SK-N-SH (cell line): ENCODE measurements around the gene BCL2L11. TPM values are rescaled to one million over a fixed set of nuclear protein-coding genes. Genes with fewer than 3 reads are reported as not detected.

ENCODE experiments used
- CTCF ChIA-PET: fragments of 300-600, 350-600 bp; formaldehyde crosslinking; extraction: SDS; loops from one replicate; lab custom pipeline; 2021; lab: Yijun Ruan, JAX
- POLR2A ChIA-PET: fragments of 350-600 bp; sonication (Branson Sonifier 250); formaldehyde crosslinking; extraction: SDS; loops from one replicate; lab custom pipeline; 2020; ENCODE audit warnings: antibody characterized with exemption, inconsistent platforms; lab: Yijun Ruan, JAX
- DNase-seq: peaks from one replicate; pipeline ENCODE4 v3.0.0; 2012
- H2AFZ ChIP-seq: fragments of 200-600 bp; sonication (generic); 2 replicates; pipeline ENCODE4 v1.8.1; 2016; ENCODE audit warnings: antibody characterized with exemption, mild to moderate bottlenecking, low read depth
- H3F3A ChIP-seq: fragments of 200-600 bp; sonication (generic); replicated peaks from 2 replicates; pipeline ENCODE3; 2016; ENCODE audit warnings: antibody characterized with exemption, mild to moderate bottlenecking; ENCODE audit not compliant: insufficient read depth
- H3K27ac ChIP-seq, 2 experiments: fragments of 200-500 bp in 1 of 2; fragments of 200-600 bp in 1 of 2; sonication (Bioruptor generic) in 1 of 2; sonication (generic), shearing (Covaris generic) in 1 of 2; 2 replicates each; pipeline versions ENCODE4 v1.5.1 to v1.6.1; 2014 to 2016; ENCODE audit warnings: low read depth in 2 of 2, inconsistent platforms in 1 of 2, low read length in 1 of 2, mild to moderate bottlenecking in 1 of 2, mixed read lengths in 1 of 2
- H3K27me3 ChIP-seq: fragments of 200-600 bp; sonication (generic), shearing (Covaris generic); 2 replicates; pipeline ENCODE4 v1.6.1; 2016; ENCODE audit warnings: mixed run types; ENCODE audit not compliant: insufficient read depth
- H3K36me3 ChIP-seq, 2 experiments: fragments of 200-500 bp in 1 of 2; fragments of 200-600 bp in 1 of 2; sonication (Bioruptor generic) in 1 of 2; sonication (generic) in 1 of 2; replicated peaks in 1 of 2; 2 replicates each; pipeline versions ENCODE3 to v1.5.1; 2014 to 2016; ENCODE audit warnings: low read length in 1 of 2, mild to moderate bottlenecking in 1 of 2; ENCODE audit not compliant: insufficient read depth in 2 of 2, control insufficient read depth in 1 of 2
- H3K4me1 ChIP-seq, 2 experiments: fragments of 200-500 bp in 1 of 2; fragments of 200-600 bp in 1 of 2; sonication (Bioruptor generic) in 1 of 2; sonication (generic), shearing (Covaris generic) in 1 of 2; 2 replicates each; pipeline versions ENCODE4 v1.5.1 to v1.6.1; 2014 to 2016; ENCODE audit warnings: low read depth in 1 of 2, low read length in 1 of 2, mixed run types in 1 of 2; ENCODE audit not compliant: insufficient read depth in 2 of 2, control insufficient read depth in 1 of 2
- H3K4me2 ChIP-seq: fragments of 200-600 bp; sonication (generic), shearing (Covaris generic); 2 replicates; pipeline ENCODE4 v1.6.1; 2017; ENCODE audit warnings: mixed run types
- H3K4me3 ChIP-seq, 2 experiments: fragments of 200-500 bp in 1 of 2; fragments of 200-600 bp in 1 of 2; sonication (Bioruptor generic) in 1 of 2; sonication (generic), shearing (Covaris generic) in 1 of 2; 2 replicates each; pipeline versions ENCODE4 v1.5.1 to v1.8.1; 2014 to 2016; ENCODE audit warnings: low read depth in 2 of 2, inconsistent platforms in 1 of 2, low read length in 1 of 2, mild to moderate bottlenecking in 1 of 2, mixed read lengths in 1 of 2, moderate library complexity in 1 of 2
- H3K79me2 ChIP-seq: fragments of 200-600 bp; sonication (generic); 2 replicates; pipeline ENCODE4 v1.8.1; 2017; ENCODE audit warnings: mild to moderate bottlenecking; ENCODE audit not compliant: insufficient read depth
- H3K9ac ChIP-seq: fragments of 200-600 bp; sonication (generic); 2 replicates; pipeline ENCODE4 v1.6.1; 2017; ENCODE audit warnings: mixed run types
- H3K9me2 ChIP-seq: fragments of 200-600 bp; sonication (generic); 2 replicates; pipeline ENCODE4 v1.6.1; 2017; ENCODE audit warnings: mixed run types
- H3K9me3 ChIP-seq: fragments of 200-600 bp; sonication (generic); 2 replicates; pipeline ENCODE4 v1.6.1; 2017; ENCODE audit warnings: mixed run types, mild to moderate bottlenecking, moderate library complexity
- H4K20me1 ChIP-seq: fragments of 200-600 bp; sonication (generic); 2 replicates; pipeline ENCODE4 v1.6.1; 2017; ENCODE audit warnings: mild to moderate bottlenecking, mixed run types; ENCODE audit not compliant: insufficient read depth
- CHD2 ChIP-seq: fragments of 150-350 bp; IDR thresholded peaks from 2 replicates; pipeline ENCODE4 v1.6.1; 2018; ENCODE audit warnings: low read length; ENCODE audit not compliant: partially characterized antibody
- CTCF ChIP-seq: fragments of 200-600 bp; sonication (generic); IDR thresholded peaks from 2 replicates; pipeline ENCODE4 v1.6.1; 2017; ENCODE audit warnings: antibody characterized with exemption, mild to moderate bottlenecking, moderate library complexity
- ELF1 ChIP-seq: IDR thresholded peaks from 2 replicates; pipeline ENCODE4 v1.4.0; 2012
- EZH2phosphoT487 ChIP-seq: fragments of 200-600 bp; sonication (generic); IDR thresholded peaks from 2 replicates; pipeline ENCODE4 v1.6.1; 2017; ENCODE audit warnings: low read depth, mixed run types, mild to moderate bottlenecking, antibody characterized with exemption, moderate library complexity, borderline replicate concordance
- FOSL2 ChIP-seq: IDR thresholded peaks from 2 replicates; pipeline ENCODE4 v1.4.0; 2012; ENCODE audit warnings: low read depth, mild to moderate bottlenecking, moderate library complexity, borderline replicate concordance
- FOXM1 ChIP-seq: IDR thresholded peaks from 2 replicates; pipeline ENCODE4 v1.4.0; 2012; ENCODE audit warnings: low read depth, mild to moderate bottlenecking
- IRF3 ChIP-seq: fragments of 150-350 bp; IDR thresholded peaks from 2 replicates; pipeline ENCODE4 v1.6.1; 2016; ENCODE audit warnings: mild to moderate bottlenecking, low read depth, low read length
- JUND ChIP-seq: IDR thresholded peaks from 2 replicates; pipeline ENCODE4 v1.4.0; 2012
- MAX ChIP-seq: IDR thresholded peaks from 2 replicates; pipeline ENCODE4 v1.4.0; 2012; ENCODE audit warnings: low read depth
- NFIC ChIP-seq: IDR thresholded peaks from 2 replicates; pipeline ENCODE4 v1.4.0; 2012; ENCODE audit warnings: borderline replicate concordance
- RAD21 ChIP-seq: IDR thresholded peaks from 2 replicates; pipeline ENCODE4 v1.6.1; 2012; ENCODE audit warnings: mild to moderate bottlenecking, low read length
- RCOR1 ChIP-seq: fragments of 150-350 bp; IDR thresholded peaks from 2 replicates; pipeline ENCODE4 v1.6.1; 2017; ENCODE audit warnings: antibody characterized with exemption, low read length
- RFX5 ChIP-seq: IDR thresholded peaks from 2 replicates; pipeline ENCODE4 v1.6.1; 2012; ENCODE audit warnings: mild to moderate bottlenecking, improper control_type of control experiment, low read length
- RXRA ChIP-seq: IDR thresholded peaks from 2 replicates; pipeline ENCODE4 v1.4.0; 2012; ENCODE audit warnings: low read depth, mild to moderate bottlenecking, borderline replicate concordance
- SMC3 ChIP-seq: IDR thresholded peaks from 2 replicates; pipeline ENCODE4 v1.6.1; 2012; ENCODE audit warnings: low read depth, low read length, improper control_type of control experiment
- TEAD4 ChIP-seq: IDR thresholded peaks from 2 replicates; pipeline ENCODE4 v1.4.0; 2012; ENCODE audit warnings: mild to moderate bottlenecking, borderline replicate concordance; ENCODE audit not compliant: insufficient read depth
- WGBS: methylation state at CpG from one replicate; pipeline ENCODE4 v1.1.6; 2017; ENCODE audit warnings: low lambda C conversion rate; 5-methylcytosine and 5-hydroxymethylcytosine counted together
- polyA plus RNA-seq, 3 experiments: library from polyadenylated mRNA; depleted of rRNA; stranded (reverse); fragments of >200 nt; gene quantifications; 2 replicates each; pipeline ENCODE4 v1.2.3, GENCODE V29; 2012
- TF ChIP-seq, protein P1 (sequence below): IDR thresholded peaks from 2 replicates; pipeline ENCODE4 v1.4.0; 2012; ENCODE audit warnings: low read depth, borderline replicate concordance
- TF ChIP-seq, protein P2 (sequence below): fragments of 150-350 bp; IDR thresholded peaks from 2 replicates; pipeline ENCODE4 v1.6.1; 2017; ENCODE audit warnings: antibody characterized with exemption, low read length, low read depth, borderline replicate concordance

The BCL2L11 gene
- polyA plus RNA-seq, 1 of the 3 experiments (the other 2 are of a cell fraction) = 3.3 TPM

- H3K9ac ChIP-seq = no peak overlapping the region
- no peak overlapping the region for H3K27ac ChIP-seq
- TF ChIP-seq, protein P1, sequence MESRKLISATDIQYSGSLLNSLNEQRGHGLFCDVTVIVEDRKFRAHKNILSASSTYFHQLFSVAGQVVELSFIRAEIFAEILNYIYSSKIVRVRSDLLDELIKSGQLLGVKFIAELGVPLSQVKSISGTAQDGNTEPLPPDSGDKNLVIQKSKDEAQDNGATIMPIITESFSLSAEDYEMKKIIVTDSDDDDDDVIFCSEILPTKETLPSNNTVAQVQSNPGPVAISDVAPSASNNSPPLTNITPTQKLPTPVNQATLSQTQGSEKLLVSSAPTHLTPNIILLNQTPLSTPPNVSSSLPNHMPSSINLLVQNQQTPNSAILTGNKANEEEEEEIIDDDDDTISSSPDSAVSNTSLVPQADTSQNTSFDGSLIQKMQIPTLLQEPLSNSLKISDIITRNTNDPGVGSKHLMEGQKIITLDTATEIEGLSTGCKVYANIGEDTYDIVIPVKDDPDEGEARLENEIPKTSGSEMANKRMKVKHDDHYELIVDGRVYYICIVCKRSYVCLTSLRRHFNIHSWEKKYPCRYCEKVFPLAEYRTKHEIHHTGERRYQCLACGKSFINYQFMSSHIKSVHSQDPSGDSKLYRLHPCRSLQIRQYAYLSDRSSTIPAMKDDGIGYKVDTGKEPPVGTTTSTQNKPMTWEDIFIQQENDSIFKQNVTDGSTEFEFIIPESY = no peak
- TF ChIP-seq, protein P2, sequence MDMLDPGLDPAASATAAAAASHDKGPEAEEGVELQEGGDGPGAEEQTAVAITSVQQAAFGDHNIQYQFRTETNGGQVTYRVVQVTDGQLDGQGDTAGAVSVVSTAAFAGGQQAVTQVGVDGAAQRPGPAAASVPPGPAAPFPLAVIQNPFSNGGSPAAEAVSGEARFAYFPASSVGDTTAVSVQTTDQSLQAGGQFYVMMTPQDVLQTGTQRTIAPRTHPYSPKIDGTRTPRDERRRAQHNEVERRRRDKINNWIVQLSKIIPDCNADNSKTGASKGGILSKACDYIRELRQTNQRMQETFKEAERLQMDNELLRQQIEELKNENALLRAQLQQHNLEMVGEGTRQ = no peak
- TF ChIP-seq FOXM1 (no peak), SMC3 (no peak), RAD21 (no peak), MAX (no peak), EZH2phosphoT487 (no peak), RCOR1 (no peak), RFX5 (no peak), JUND (no peak), CTCF (no peak), RXRA (no peak), CHD2 (no peak), NFIC (no peak), ELF1 (no peak), IRF3 (no peak), TEAD4 (no peak), FOSL2 (no peak)
- ChIA-PET CTCF (no interaction called here), POLR2A (no interaction called here)
- 98% methylated on average over 8 of the region's 11 CpGs for WGBS
- no peaks in the 10 kb centered on the region; a peak in 1 of 4 replicates for H3K4me1 ChIP-seq
- DNase-seq = no peak
- no peaks in the 10 kb centered on the region for H3F3A ChIP-seq
- no peaks in the 10 kb centered on the region for H3K27me3 ChIP-seq
- H3K9me2 ChIP-seq = no peaks in the 10 kb centered on the region
- no peak overlapping the region for H3K4me3 ChIP-seq
- no peak overlapping the region for H3K4me2 ChIP-seq
- no peak overlapping the region for H2AFZ ChIP-seq
- no peaks in the 10 kb centered on the region for H4K20me1 ChIP-seq
- H3K36me3 ChIP-seq = no peaks in the 10 kb centered on the region
- no peaks in the 10 kb centered on the region for H3K79me2 ChIP-seq
- no peaks in the 10 kb centered on the region for H3K9me3 ChIP-seq
Observed at GRCh38 chr2:111200333-111200881, 79.7 kb downstream of the BCL2L11 start.
